HG02623 (cell line): Measurements from ENCODE around the gene PTPRH.
"Not testable (repeated sequence)": the region's sequence is repeated elsewhere in the genome, so short reads cannot be mapped to it uniquely, and the experiment has no call there.

Experiments used
- ATAC-seq: cut with Tn5 transposase; IDR thresholded peaks from one replicate; pipeline ENCODE4 v1.9.1; 2021; ENCODE audit warnings: moderate library complexity; ENCODE audit not compliant: unreplicated experiment

Gene PTPRH

GRCh38 chr19:55161571-55162322 lies 47.6 kb downstream of the PTPRH start:
- no peak for ATAC-seq

DNA sequence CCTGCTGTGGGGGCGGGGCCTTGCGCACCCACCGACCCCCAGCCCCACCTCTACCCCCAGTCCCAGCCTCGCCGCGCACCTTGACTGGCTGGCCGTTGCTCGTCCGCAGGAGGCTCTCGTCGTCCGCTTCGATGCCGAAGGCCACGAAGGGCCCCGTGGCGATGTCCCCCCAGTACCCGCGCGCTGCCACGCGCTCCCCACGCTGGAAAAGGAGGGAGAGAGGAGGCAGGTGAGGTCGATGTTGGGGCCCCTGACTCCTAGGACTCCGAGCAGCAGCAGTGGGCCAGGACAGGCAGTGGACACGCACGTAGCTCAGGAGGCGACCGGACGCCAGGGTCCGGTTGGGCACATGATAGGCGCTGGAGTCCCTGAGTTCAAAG lies 48.3 kb downstream of the PTPRH start:
- ATAC-seq, result no peak

- ATAC-seq, result no peak
Observed at GRCh38 chr19:55160128-55160985, 48.9 kb downstream of the PTPRH start.

- ATAC-seq, result no peak
Observed at GRCh38 chr19:55158848-55159749, 50.2 kb downstream of the PTPRH start.

- no peak for ATAC-seq
Observed at GRCh38 chr19:55158423-55158822, 50.9 kb downstream of the PTPRH start.

DNA sequence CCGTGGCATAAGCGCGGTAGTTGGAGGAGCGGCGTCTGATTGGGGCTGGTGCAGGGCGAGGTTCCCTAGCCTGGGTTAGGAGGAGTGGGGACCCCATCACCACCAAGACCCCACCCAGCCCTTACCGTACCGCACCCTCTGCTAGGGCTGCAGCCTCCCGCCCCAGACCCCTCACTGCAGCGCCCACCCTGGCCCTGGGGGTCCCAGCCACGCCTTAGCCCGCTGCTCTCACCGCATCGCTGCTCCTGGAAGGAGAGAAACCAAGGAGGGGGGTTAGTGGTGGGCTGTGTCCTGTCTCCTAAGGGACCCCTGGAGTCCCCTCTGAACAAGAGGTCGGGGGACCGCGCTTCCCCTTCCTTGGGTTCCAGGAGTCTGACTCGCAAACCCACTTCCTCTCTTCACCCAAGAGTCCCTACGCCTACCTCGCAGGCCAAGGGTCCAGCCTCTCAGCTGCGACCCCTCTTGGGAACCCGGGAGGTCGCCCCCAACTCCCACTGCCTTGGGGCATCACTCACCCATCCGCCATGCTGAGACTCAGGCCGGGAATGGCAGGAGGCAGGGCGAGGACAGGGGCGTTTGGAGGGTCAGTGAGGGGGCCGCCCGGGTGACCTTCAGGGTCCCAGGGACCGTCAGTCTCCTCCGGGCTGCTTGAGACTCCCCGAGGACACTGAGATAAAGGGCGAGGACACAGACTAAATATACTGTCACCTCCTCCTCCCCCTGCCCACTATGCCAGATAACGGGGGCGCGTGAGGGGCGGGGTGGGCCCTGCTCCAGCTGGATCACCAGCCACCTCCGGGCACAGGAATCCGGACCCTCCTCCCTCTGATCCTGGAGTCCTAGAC lies 52.0 kb downstream of the PTPRH start, which contains the start of gene TNNI3:
Gene TNNI3, minus strand, starts transcription at position 669 of the 845 bp plus-strand sequence. Its CDS starts 143 bp downstream, at position 526.
- ATAC-seq, result no peak

GRCh38 chr19:55156202-55157063 lies 52.9 kb downstream of the PTPRH start:
- ATAC-seq, result no peak

DNA sequence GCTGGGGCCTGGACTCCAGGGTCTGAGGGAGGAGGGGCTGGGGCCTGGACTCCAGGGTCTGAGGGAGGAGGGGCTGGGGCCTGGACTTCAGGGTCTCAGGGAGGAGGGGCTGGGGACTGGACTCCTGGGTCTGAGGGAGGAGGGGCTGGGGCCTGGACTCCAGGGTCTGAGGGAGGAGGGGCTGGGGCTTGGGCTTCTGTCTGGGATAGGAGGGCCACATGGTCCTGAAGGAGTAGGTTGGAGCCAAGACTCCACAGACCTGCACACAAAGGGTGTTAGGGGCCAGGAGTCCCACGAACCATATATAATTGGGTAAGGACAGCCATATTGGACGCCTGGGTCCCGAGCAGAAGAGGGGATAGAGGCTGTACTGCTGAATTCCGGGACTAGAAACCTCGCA lies 53.5 kb downstream of the PTPRH start:
- not testable (repeated sequence) for ATAC-seq

DNA sequence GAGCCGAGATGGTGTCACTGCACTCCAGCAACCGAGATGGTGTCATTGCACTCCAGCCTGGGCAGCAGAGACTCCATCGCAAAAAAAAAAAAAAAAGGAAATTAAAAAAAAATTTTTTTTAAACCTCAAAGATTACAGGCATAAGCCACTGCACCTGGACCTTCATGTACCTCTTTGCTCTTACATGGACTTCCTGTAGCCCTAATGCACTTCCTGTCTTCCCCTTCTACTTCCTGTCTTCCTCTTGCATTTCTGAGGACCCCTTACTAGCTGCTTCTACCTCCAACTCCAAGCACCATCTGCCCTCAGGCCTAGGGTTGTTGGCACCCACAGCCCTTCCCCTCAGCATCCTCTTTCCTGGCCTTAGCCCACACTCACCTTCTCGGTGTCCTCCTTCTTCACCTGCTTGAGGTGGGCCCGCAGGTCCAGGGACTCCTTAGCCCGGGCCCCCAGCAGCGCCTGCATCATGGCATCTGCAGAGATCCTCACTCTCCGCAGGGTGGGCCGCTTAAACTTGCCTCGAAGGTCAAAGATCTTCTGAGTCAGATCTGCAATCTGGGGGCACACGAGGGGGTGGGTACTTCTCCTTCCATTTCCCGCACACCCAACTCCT lies 55.5 kb downstream of the PTPRH start:
- no peak for ATAC-seq

DNA sequence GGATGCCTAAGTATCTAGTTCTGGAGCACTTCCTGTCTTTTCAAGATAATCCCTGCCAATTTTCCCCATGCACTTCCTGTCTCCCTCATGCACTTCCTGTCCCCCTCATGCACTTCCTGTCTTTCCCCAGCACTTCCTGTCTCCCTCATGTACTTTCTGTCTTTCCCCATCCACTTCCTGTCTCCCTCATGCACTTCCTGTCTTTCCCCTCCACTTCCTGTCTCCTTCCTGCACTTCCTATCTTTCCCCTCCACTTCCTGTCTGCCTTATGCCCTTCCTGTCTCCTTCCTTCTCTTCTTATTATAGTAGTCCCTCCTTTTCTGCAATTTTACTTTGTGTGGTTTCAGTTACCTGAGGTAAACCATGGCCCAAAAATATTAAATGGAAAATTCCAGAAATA lies 57.3 kb downstream of the PTPRH start:
- no peak for ATAC-seq

DNA sequence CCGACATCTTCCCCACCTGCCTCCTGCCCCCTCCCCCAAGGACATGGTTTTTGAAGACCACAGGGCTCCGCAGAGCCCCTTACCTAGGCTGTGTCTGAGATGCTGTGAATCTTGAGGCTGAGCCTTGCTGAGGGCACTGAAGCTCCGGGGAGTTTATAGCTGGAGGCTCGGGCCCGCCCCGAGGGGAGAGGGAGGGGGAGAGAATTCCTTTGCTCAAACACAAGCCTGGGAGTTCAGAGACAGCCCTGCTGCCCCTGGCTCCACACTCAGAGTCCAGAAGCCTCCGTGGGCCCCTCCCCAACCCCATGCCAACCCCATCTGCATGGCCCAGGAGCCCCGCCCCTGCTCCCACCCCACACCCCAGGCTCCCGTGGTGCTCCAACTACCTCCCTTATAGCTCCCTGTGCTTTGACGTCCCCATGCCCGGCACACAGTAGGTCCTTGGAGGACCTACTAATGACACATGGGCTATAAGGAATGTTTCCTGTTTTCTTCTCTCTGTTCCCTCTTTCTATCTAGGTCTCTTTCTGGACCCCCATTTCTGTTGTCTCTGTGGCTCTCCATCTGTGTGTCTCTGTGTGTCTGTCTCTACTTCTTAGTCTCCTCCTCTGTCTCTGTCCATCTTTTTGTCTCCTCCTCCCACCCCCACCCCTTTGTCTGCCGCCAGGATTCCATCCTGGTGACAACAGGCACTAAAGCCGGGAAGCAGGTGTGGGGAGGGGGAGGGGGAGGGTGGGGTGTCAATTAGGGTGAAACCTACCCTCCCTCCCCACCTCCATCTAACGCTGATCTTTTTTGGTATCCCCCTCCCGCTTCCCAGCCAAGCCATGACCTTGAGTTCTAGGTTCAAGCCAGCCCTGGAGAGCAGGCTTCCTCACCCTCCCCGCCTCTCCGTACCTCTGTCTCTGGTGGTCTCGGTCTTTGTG lies 60.0 kb downstream of the PTPRH start, which contains the start of gene TNNT1:
Gene TNNT1, minus strand, starts transcription at position 129 of the 926 bp plus-strand sequence. CDS start 2,049 bp downstream, outside the sequence.
- ATAC-seq, result no peak

DNA sequence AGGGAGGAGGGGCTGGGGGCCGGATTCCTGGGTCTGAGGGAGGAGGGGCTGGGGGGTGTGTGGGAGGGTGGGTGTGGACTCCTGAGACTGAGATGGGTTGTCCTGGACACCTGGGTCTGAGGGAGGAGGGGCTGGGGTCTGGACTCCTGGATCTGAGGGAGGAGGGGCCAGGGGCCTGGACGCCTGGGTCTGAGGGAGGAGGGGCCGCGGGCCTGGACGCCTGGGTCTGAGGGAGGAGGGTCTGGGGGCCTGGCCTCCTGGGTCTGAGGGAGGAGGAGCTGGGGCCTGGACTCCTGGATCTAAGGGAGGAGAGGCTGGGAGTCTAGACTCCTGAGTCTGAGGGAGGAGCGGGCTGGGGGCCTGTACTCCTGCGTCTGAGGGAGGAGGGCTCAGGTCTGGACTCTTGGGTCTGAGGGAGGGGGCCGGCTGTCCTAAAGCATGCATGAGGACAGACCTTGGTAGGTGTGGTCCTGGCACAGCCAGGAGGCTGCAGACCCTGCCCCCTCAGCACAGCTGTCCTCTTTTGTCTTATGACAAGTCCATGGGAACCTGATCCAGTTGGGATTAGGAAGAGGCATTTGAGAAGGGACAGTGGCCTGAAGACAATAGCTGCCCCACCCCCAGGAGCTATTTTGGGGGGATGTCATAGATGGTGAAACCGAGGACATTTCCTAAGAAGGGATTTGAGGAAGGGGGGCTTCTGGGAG lies 61.6 kb downstream of the PTPRH start:
- ATAC-seq, result no peak

DNA sequence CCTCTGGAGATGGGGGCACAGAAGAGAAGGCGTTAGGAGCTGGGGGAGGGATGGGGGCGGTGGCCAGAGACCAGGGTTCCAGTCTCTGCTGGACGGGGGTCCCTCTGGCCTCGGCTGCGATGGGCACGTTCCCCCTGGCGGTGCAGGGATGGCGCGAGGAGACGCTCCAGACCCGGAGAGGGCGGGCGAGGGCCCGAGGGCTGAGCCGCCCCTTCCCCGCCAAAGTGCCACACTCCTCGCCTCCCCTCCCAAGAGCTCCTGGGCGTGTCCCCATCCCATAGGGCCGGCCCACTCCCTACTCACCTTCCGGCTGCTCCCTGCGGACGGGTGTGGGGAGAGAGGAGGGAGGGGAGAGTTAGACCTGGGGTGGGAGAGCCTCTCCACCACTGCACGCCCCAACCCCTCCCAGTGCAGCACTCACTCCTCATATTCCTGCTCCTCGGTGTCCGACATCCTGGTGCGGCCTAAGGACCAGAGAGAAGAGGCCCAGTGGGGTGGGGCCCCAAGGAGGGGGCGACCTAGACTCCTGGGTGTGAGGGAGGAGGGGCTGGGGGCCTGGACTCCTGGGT lies 62.5 kb downstream of the PTPRH start:
- no peak for ATAC-seq

DNA sequence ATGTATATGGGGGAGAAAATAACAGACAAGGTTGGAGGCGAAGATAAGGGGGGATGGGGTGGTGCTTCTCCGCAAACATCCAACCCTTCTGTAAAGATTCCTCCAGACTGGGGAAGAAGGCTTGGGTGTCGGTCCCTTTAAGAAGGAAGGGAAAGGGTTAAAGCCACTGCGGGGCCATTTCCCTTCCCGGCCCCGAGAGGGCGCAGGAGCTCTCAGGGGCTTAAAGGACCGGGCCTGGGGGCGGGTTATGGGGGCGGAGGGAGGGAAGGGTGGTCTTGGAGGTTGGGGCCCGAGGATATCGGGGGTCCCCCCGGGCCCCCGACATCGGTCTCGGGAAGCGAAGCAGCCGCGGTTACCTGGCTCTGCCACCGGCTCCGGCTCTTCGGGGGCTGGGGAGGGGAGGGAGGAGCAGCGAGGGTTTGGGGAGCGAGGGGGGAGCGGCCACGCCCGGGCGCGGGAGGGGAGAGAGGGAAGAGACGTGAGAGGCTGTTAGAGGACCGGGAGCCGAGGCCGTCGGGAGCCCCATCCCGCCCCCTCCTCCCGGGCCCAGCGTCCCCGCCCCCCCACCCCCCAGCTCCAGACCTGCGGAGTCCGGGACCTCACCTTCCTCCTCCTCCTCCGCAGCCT lies 63.1 kb downstream of the PTPRH start:
- no peak for ATAC-seq

- ATAC-seq, result no peak
Observed at GRCh38 chr19:55145232-55145631, 64.1 kb downstream of the PTPRH start.

GRCh38 chr19:55141696-55142095 lies 67.6 kb downstream of the PTPRH start:
- no peak for ATAC-seq
